Pancreas (tissue), 10 donors: Measurements from ENCODE around the gene GPR42. TPM values are rescaled to one million over a fixed set of nuclear protein-coding genes. Genes with fewer than 3 reads are reported as not detected.

Experiments
- ATAC-seq, 4 donors: fragments of 200-7000 bp; cut with Tn5 transposase; one replicate each; pipeline versions ENCODE4 v1.8.0 to v1.9.1; 2020; ENCODE audit warnings: mild to moderate bottlenecking in 4 of 4, moderate library complexity in 4 of 4
- DNase-seq, 6 donors: peaks; one replicate each; pipeline ENCODE4 v3.0.0-alpha.2; 2020
- FAIRE-seq: peaks from 2 replicates; lab custom pipeline; 2012; peaks lifted over from hg19 to GRCh38; lab: Jason Lieb, UNC
- H3K27ac ChIP-seq, 4 donors: fragments of 200-600 bp; sonication (generic); 1 replicate in 3 of 4; 2 replicates in 1 of 4; pipeline versions ENCODE4 v1.5.0 to v1.8.0; 2020
- H3K27me3 ChIP-seq, 4 donors: fragments of 200-600 bp; one replicate each; pipeline ENCODE4 v1.8.0; 2021
- H3K36me3 ChIP-seq, 3 donors: fragments of 200-600 bp; sonication (generic) in 1 of 3; one replicate each; pipeline versions ENCODE4 v1.5.0 to v1.8.0; 2020 to 2021
- H3K4me1 ChIP-seq, 3 donors: fragments of 200-600 bp; one replicate each; pipeline ENCODE4 v1.8.0; 2021
- H3K4me3 ChIP-seq, 4 donors: fragments of 200-600 bp; sonication (generic) in 2 of 4; one replicate each; pipeline versions ENCODE4 v1.5.0 to v1.8.0; 2020 to 2021
- H3K9me3 ChIP-seq, 4 donors: fragments of 200-600 bp; one replicate each; pipeline ENCODE4 v1.8.0; 2021
- CTCF ChIP-seq, 4 donors: fragments of 200-600 bp; sonication (generic) in 3 of 4; IDR thresholded peaks; one replicate each; pipeline versions ENCODE4 v1.5.0 to v1.8.0; 2021; ENCODE audit warnings: antibody characterized with exemption in 4 of 4
- WGBS, 2 donors: extraction: QIAGEN DNeasy Blood & Tissue Kit; methylation state at CpG; one replicate each; pipeline ENCODE4 v1.1.7; 2013; 5-methylcytosine and 5-hydroxymethylcytosine counted together
- intact Hi-C, 3 donors: fragments of 100-400 bp; cut with DNase I; formaldehyde crosslinking; loops; one replicate each; pipeline versions ENCODE4 v1.11.1 to v1.14.2; 2022
- polyA plus RNA-seq, 2 donors: library from polyadenylated mRNA; stranded (reverse); fragments of 200-250 nt; gene quantifications; one replicate each; pipeline ENCODE4 v1.2.3, GENCODE V29; 2013
- total RNA-seq, 6 donors: library from RNA; stranded (reverse); fragmentation: NEBNext Ultra II Directional in 4 of 6; extraction: Animal tissue kit (Norgen Biotek cat#: 25700) in 4 of 6; gene quantifications; one replicate each; pipeline versions ENCODE4 v1.2.1 to v1.2.4, GENCODE V29; 2021 to 2023
- donor health status: healthy with polysubstance abuse.
- donor health status: DM: no; HTN: no; CAD: no; lungs with moderate emphysema.
- donor health status: DM: no; HTN: no; CAD: no.
- donor health status: control.
- donor health status: control.
- donor health status: Bipolar disorder and iron deficiency.
- donor health status: DM: yes; HTN: yes; CAD: no.
- donor health status: DM: no; HTN: no; CAD: no.
- donor health status: DM: no; HTN: no; CAD: no.
- donor health status: DM: yes; HTN: yes; CAD: no.

Gene GPR42
- total and polyA plus RNA-seq, 8 donors, result 0.12 to 0.52 (median 0.16) TPM; not detected in 5

- H3K9me3 ChIP-seq, result no peaks in the 10 kb centered on the region
- H3K27ac ChIP-seq, result no peak overlapping the region
- DNase-seq (peak in 2 of 6 donors; percentile 35 to 56), ATAC-seq (no peak), FAIRE-seq (no peak)
- H3K4me1 ChIP-seq, result no peaks in the 10 kb centered on the region
- H3K4me3 ChIP-seq, result no peak overlapping the region
- intact Hi-C loops, result loop anchor here in 1 of 3 donors (10.0 kb wide), 1 partner anchor 126 kb away; no protein-coding TSS in a partner anchor
- WGBS, 2 donors, result 73 to 76% methylated on average over 18 of the region's 18 CpGs
- no peak for TF ChIP-seq CTCF (IDR thresholded peaks at IDR 0.05)
- H3K27me3 ChIP-seq, result no peaks in the 10 kb centered on the region
- no peaks in the 10 kb centered on the region for H3K36me3 ChIP-seq
These were observed 21.8 kb upstream of the GPR42 start for GRCh38 chr19:35348911-35349611.

GRCh38 chr19:35349614-35350521, 21.0 kb upstream of the GPR42 start:
- FAIRE-seq (no peak), DNase-seq (peak in 1 of 6 donors; percentile 47), ATAC-seq (no peak)
- H3K4me1 ChIP-seq, result no peaks in the 10 kb centered on the region
- no peaks in the 10 kb centered on the region for H3K27me3 ChIP-seq
- no peaks in the 10 kb centered on the region for H3K36me3 ChIP-seq
- H3K9me3 ChIP-seq, result no peaks in the 10 kb centered on the region
- H3K4me3 ChIP-seq, result no peak overlapping the region
- intact Hi-C loops, result loop anchor here in 2 of 3 donors (5.0 to 10.0 kb wide), 3 partner anchors 117 to 147 kb away; no protein-coding TSS in a partner anchor
- 81% methylated on average over 17 of the region's 17 CpGs for WGBS, 2 donors
- TF ChIP-seq CTCF (IDR thresholded peaks at IDR 0.05), result no peak
- H3K27ac ChIP-seq, result no peak overlapping the region

- intact Hi-C loops, result loop anchor here in 1 of 3 donors (5.0 kb wide), 2 partner anchors 117 to 147 kb away; no protein-coding TSS in a partner anchor
- ATAC-seq, result peak in 2 of 4 donors; percentile 59 to 60
- Histone ChIP-seq H3K27ac (no peak overlapping the region), H3K4me3 (no peak overlapping the region), H3K36me3 (no peaks in the 10 kb centered on the region), H3K27me3 (no peaks in the 10 kb centered on the region), H3K9me3 (no peaks in the 10 kb centered on the region), H3K4me1 (no peaks in the 10 kb centered on the region)
- DNase-seq, result peak in 2 of 6 donors; percentile 26 to 55
- WGBS, 2 donors, result 82 to 87% methylated on average over 7 of the region's 7 CpGs
- FAIRE-seq, result no peak
- no peak for TF ChIP-seq CTCF (IDR thresholded peaks at IDR 0.05)
These were observed 20.3 kb upstream of the GPR42 start for GRCh38 chr19:35350591-35350990.

- ATAC-seq, result no peak
- WGBS, 2 donors, result 81 to 87% methylated on average over 46 to 47 of the region's 47 CpGs
These were observed 19.3 kb upstream of the GPR42 start for GRCh38 chr19:35351411-35352176.

More at GRCh38 chr19:35351411-35352176, 19.3 kb upstream of the GPR42 start:
- no peaks in the 10 kb centered on the region for H3K9me3 ChIP-seq
- no peaks in the 10 kb centered on the region for H3K27me3 ChIP-seq
- no peak overlapping the region for H3K4me3 ChIP-seq
- DNase-seq (peak in 2 of 6 donors; percentile 53 to 74), FAIRE-seq (no peak)
- no peaks in the 10 kb centered on the region for H3K4me1 ChIP-seq
- intact Hi-C loops, result loop anchor here in 2 of 3 donors (2.0 to 5.0 kb wide), 3 partner anchors 116 to 146 kb away; no protein-coding TSS in a partner anchor
- H3K36me3 ChIP-seq, result no peaks in the 10 kb centered on the region
- peak overlapping the region in 1 of 4 donors; percentile 33 for H3K27ac ChIP-seq
- TF ChIP-seq CTCF (IDR thresholded peaks at IDR 0.05), result no peak
